GM19239 (cell line): ENCODE results near the gene HECTD1.
"Not testable (repeated sequence)": the region's sequence is repeated elsewhere in the genome, so short reads cannot be mapped to it uniquely, and the experiment has no call there.

Source experiments
- DNase-seq: peaks from one replicate; pipeline ENCODE4 v3.0.0; 2011; ENCODE audit warnings: low spot score; ENCODE audit not compliant: insufficient read length
- FAIRE-seq: peaks from 2 replicates; lab custom pipeline; 2011; peaks lifted over from hg19 to GRCh38; lab: Jason Lieb, UNC

Gene HECTD1

DNA sequence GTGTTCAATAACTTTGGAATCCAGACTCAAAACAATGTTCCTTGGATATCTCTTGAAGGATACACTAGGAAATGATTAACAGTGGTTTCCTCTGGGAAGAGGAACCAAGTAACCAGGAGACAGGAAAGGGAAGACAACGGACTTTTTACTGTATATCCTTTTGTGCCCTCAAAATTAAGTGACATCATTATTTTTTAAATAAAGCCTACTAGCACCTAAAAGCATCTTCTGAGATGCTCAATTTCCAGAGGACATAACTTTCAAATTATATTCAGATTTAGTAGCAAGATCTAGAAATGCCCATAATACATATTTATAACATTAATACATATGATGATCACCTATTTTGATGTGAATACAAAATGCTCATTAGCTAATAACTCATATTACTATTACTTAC, 6.5 kb downstream of the HECTD1 start:
- DNase-seq = no peak
- FAIRE-seq = no peak

GRCh38 chr14:31200702-31200990, 6.9 kb downstream of the HECTD1 start:
- FAIRE-seq (no peak), DNase-seq (no peak)

DNA sequence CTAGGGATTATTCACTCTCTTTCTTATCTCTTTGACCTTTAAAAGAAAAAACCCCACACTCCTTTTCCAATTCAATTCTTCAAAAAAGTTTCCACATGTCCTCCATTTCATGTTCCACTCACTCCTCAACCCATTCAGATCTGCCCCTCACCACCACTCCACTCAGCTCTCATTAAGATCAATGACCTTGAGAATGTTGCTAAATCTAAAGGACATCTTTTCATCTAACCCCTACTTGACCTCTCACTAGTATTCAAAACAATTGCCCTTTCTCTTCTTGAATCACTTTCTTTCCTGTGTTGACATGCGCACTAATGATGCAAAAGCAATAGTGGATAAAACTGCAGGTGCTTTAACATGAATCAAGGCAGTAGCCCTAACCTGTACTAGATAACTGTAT, 9.9 kb downstream of the HECTD1 start:
- no peak for FAIRE-seq
- DNase-seq = no peak

DNA sequence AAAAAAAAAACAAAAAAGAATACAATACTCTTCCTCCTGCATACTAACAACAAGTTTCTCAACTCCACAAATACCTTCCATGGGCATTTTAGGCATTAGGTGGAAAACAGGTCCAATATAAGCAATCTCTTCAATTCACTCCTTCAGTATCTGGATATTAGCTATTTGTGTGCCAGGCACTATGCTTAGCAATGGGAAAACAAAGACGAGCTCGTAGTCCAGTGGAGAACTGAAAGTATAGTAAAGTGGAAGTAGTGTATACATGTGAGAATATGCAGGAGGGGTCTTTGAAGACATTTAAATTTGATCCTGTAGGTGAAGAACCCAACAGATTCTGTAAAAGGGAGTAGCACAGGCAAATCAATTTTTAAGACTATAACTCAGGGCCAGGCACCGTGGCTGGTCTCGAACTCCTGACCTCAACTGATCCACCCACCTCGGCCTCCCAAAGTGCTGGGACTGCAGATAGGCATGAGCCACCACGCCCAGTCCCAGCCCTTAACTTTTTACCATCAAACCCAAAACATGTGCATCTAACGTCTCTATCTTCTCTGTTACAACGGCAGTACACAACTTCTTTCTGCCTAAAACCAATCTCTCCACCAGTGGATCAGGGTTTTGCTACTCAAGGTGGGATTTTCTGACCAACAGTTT, 10.6 kb downstream of the HECTD1 start:
- FAIRE-seq (no peak), DNase-seq (no peak)

DNA sequence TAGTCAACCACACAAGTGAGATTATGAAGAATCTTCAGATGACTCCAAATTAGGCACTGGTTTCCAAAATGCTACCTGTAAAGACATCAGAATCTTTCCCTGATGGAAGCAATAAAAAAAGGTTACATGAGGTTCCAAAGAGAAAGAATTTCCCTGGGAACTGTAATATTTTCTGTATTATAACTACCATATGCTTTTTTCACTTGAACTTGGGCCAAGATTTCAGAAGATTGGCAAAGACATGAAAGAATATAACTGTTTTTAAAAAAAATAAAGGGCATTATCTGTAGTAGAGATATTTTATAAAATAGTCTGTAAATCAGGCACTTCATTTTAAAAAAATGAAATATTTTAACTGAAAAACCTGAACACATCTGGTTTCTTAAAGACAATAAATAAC, 12.9 kb downstream of the HECTD1 start:
- no peak for FAIRE-seq
- no peak for DNase-seq

DNA sequence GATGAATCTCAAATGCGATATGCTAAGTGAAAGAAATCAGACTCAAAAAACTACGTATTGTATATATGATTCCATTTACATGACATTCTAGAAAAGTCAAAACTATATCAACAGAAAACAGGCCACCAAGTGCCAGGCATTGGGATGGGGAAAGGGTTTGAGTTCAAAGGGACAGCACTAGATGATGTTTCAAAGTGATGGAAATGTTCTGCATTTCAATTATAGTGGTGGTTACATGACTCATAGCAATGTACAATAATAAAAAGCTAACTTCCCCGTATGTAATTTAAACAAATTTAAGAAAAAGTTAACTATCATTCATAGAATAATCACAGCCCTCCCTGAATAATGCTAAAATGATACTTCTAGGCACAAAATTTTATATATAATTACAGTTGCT, 13.5 kb downstream of the HECTD1 start:
- FAIRE-seq = no peak
- no peak for DNase-seq

- not testable (repeated sequence) for FAIRE-seq, DNase-seq
Observed at GRCh38 chr14:31192544-31192943, 15.0 kb downstream of the HECTD1 start.

DNA sequence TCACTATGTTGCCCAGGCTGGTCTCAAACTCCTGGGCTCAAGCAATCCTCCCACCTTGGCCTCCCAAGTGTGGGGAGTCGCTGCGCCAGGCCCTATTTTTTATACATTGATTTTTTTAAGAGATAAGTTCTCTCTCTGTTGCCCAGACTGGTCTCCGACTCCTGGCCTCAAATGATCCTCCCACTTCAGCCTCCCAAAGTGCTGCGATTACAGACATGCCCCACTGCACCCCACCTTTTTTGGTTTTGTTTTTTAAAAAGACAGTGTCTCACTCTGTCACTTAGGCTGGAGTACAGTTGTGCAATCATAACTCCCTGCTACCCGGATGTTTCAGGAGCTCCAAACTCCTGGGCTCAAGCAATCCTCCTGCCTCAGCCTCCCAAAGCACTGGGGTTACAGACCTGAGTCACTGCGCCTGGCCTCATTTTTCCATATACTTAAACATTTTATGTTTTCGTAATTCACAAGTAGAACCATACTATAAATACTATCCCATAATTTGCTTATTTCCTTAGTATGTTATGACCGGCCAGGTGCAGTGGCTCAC, 16.8 kb downstream of the HECTD1 start:
- FAIRE-seq = no peak

DNA sequence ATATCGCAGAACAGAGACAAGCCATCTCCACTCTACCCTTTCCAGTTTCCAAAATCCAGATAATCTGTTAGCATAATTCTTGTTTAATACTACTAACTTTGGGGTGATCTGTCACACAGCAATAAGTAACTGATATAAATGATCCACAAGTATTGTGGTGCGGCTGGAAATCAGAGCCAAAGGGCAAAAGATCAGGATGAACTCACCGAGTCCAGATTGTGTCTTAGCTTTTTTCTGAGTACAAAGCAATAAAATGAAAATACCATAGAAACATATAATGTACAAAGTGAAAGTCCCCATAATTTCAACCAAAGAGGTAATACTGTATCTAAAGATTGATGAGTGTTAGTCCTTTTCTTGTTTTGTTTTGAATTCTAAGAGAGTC, 17.4 kb downstream of the HECTD1 start:
- FAIRE-seq = no peak
- DNase-seq = no peak

More for the DNA sequence above, 16.8 kb downstream of the HECTD1 start:
- DNase-seq = no peak

- DNase-seq = no peak
- no peak for FAIRE-seq
Observed at GRCh38 chr14:31189346-31190218, 18.0 kb downstream of the HECTD1 start.

- FAIRE-seq = no peak
Observed at GRCh38 chr14:31188744-31189143, 18.8 kb downstream of the HECTD1 start.

DNA sequence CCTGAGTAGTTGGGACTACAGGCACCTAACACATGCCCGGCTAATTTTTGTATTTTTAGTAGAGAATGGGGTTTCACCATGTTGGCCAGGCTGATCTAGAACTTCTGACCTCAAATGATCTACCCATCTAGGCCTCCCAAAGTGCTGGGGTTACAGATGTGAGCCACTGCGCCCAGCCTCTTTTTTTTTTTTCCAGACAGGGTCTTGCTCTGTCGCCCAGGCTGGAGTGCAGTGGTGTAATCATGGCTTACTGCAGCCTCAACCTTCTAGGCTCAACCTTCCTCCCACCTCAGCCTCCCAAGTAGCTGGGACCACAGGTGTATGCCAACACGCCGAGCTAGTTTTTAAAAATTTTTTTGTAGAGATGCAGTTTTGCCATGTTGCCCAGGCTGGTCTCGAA, 25.6 kb downstream of the HECTD1 start:
- DNase-seq, FAIRE-seq: not testable (repeated sequence)

More at GRCh38 chr14:31188744-31189143, 18.8 kb downstream of the HECTD1 start:
- no peak for DNase-seq

GRCh38 chr14:31181271-31181670, 26.3 kb downstream of the HECTD1 start:
- FAIRE-seq = no peak
- no peak for DNase-seq

GRCh38 chr14:31180299-31181051, 27.1 kb downstream of the HECTD1 start:
- no peak for DNase-seq
- FAIRE-seq = no peak

- FAIRE-seq = no peak
- DNase-seq = no peak
Observed at GRCh38 chr14:31174433-31174832, 33.2 kb downstream of the HECTD1 start.

- no peak for FAIRE-seq
Observed at GRCh38 chr14:31173120-31173837, 34.3 kb downstream of the HECTD1 start.

GRCh38 chr14:31172084-31172483, 35.5 kb downstream of the HECTD1 start:
- FAIRE-seq = no peak
- DNase-seq = no peak

More at GRCh38 chr14:31173120-31173837, 34.3 kb downstream of the HECTD1 start:
- no peak for DNase-seq

DNA sequence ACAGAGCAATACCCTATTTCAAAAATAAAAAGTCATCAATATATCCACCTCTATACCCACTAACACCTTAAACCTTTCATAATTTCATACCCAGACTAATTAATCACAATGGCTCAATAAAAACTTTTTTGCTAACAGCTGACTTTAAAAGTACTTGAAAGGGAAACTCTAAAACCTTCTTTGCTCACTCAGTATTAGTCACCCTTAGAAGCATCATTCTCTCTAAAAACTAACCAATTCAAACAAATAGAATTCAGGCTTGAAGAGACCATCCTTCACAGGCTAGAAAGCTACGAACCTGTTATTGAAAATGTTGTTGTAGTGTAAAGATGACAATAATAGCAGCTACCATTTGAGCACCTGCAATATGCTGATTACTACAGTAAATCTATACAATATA, 37.2 kb downstream of the HECTD1 start:
- no peak for DNase-seq
- FAIRE-seq = no peak

GRCh38 chr14:31169877-31170276, 37.7 kb downstream of the HECTD1 start:
- DNase-seq = no peak
- FAIRE-seq = no peak

GRCh38 chr14:31167032-31167431, 40.6 kb downstream of the HECTD1 start:
- DNase-seq (no peak), FAIRE-seq (no peak)
